Placental pericyte (primary cell): ENCODE results near the gene COL9A2. TPM values are rescaled to one million over a fixed set of nuclear protein-coding genes. Genes with fewer than 3 reads are reported as not detected.

Experiments
- total RNA-seq: library from RNA; depleted of rRNA; stranded (reverse); fragments of >200 nt; gene quantifications from 2 replicates; pipeline ENCODE4 v1.2.3, GENCODE V29; 2012

Gene COL9A2
- total RNA-seq: 0.14 and 1.8 TPM in 2 replicates

GRCh38 chr1:40316595-40317393 is at the start of gene COL9A2:
COL9A2 (minus strand) TSS chr1:40317286; CDS start chr1:40317197, 89 bp downstream.

GRCh38 chr1:40257688-40258444 is 59.2 kb downstream of the COL9A2 start, which contains the start of gene ZMPSTE24:
ZMPSTE24 (plus strand) TSS chr1:40258236; CDS start chr1:40258272, 36 bp downstream.

Other genes with a start within 250 kb of the COL9A2 start
- 37.0 and 50.5 TPM in 2 replicates for gene PPT1, start 220.0 kb downstream of the COL9A2 start, total RNA-seq
- gene RLF, start 155.9 kb downstream of the COL9A2 start, total RNA-seq: 15.1 and 22.2 TPM in 2 replicates
- not detected in 2 replicates for gene TMCO2, start 69.3 kb downstream of the COL9A2 start, total RNA-seq
- 48.4 and 119 TPM in 2 replicates for gene ZMPSTE24, start 59.0 kb downstream of the COL9A2 start, total RNA-seq
- 15.5 and 63.1 TPM in 2 replicates for gene SMAP2, start 56.4 kb upstream of the COL9A2 start, total RNA-seq
- 3.5 and 13.2 TPM in 2 replicates for gene ZFP69B, start 133.2 kb upstream of the COL9A2 start, total RNA-seq
- gene ZFP69, start 160.0 kb upstream of the COL9A2 start, total RNA-seq: 1.3 and 4.0 TPM in 2 replicates
- gene EXO5, start 191.5 kb upstream of the COL9A2 start, total RNA-seq: 5.0 and 12.3 TPM in 2 replicates
- 1.8 and 4.3 TPM in 2 replicates for gene ZNF684, start 214.4 kb upstream of the COL9A2 start, total RNA-seq